Measurements from ENCODE around the gene HNRNPF.
A peak's percentile ranks its signal among the peaks of the same experiment; 100 is the strongest.

Gene HNRNPF

DNA sequence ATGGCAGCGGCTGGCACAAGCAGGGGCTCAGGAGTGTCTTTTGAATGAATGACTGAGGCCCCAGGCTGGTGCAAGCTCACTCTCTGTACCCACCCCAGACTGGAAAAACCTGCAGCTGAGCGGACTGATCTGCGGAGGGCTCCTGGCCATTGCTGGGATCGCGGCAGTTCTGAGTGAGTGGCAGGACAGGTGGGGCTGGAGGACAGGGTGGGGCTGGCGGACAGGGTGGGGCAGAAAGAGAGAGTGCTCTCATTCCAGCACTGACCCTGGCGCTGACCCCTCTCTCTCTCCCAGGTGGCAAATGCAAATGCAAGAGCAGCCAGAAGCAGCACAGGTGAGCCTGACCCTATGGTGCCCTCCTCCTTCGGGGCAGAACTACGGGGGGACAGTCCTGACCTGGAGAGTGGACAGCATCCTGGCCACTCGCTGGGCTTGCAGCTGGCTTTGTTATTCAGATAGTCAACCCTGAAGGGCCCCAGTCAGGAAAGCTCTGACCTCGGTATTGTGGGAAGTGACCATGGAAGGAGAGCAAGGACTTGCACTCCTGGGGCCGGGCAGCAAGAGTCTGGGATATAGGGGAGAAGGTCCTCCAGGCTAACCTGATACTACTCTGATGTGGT is 33.5 kb downstream of the HNRNPF start:
- no peak for DNase-seq

DNA sequence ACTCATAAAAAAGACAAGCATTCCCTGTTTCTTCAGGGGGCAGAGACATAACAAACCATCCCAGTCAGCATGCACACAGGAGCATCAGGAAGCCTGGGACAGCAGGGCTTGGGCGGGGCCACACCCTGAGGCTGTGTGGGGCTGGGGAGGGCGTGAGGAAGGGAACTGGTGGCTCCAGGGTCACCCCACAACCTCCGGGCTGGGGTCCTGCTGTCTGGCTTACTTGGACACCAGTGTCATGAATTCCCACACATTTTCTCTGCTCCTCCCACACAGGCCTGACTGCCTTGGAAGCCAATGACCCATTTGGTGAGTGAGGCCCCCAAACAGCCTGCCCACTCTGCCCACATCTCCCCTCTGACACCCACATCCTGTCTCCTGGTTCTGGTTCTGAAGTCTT is 34.8 kb downstream of the HNRNPF start:
- DNase-seq = no peak

DNA sequence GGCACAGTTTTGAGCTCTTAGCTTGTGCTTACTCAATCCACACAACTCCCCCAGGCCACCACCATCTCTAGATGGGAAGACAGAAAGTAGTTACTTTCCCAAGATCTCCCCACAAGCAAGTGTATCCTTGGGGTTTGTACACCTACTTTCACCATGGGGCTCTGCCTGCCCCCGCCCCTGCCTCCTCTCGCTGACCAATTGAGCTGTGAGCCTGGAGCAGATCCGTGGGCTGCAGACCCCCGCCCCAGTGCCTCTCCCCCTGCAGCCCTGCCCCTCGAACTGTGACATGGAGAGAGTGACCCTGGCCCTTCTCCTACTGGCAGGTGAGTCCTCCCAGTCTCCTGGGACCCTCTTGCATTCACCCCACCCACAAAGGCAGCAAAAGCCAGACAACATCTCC is 35.5 kb downstream of the HNRNPF start:
- DNase-seq = no peak

DNA sequence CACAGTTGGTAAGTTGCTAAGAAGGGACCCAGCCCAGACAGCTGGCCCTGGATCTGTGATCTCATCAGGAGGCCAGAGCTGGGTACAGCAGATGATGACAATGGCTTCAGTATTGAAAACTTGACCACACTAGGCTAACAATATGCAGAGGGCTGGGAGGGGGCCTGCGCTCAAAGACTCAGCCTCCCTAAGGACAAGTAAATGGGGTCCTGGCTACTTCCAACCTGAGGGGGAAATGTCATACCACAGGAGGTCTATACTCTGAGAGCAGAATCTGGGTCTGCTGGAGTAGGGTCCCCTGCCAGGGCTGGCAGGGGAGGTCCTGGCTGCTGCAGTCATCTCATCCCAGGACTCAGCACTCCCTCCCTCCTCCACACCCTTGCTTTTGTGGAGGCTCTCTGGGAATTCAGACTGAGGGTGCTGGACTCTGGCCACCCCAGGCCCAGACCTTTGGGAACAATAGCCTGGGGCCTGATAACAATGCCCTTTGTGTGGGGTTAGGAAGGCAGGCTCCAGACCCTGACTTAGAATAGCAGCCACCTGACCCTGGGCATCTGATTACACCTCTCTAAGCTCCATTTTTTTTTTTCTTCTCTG is 36.1 kb downstream of the HNRNPF start:
- no peak for DNase-seq

DNA sequence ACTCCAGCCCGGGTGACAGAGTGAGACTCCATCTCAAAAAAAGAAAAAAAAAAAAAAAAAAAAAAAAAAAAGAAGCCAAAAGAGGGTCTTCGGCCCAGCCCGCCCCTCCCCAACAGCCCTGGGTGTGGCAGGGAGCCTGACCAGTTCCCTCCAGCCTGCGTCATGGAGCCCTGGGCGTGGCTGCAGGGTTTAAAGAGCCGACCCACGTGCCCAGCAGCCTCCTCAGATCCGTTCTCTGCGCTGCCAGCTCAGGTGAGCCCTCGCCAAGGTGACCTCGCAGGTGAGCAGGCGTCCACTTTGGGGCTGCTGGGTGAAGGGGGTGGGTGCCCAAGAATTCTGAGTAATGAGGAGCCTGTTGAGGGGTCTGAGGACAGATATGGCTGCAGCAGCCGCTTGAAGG is 37.6 kb downstream of the HNRNPF start, which contains the start of gene FXYD4:
TSS of gene FXYD4 (plus strand) at position 219 of the 400 bp plus-strand sequence. CDS start 2,111 bp downstream, outside the sequence.
- no peak for DNase-seq

DNA sequence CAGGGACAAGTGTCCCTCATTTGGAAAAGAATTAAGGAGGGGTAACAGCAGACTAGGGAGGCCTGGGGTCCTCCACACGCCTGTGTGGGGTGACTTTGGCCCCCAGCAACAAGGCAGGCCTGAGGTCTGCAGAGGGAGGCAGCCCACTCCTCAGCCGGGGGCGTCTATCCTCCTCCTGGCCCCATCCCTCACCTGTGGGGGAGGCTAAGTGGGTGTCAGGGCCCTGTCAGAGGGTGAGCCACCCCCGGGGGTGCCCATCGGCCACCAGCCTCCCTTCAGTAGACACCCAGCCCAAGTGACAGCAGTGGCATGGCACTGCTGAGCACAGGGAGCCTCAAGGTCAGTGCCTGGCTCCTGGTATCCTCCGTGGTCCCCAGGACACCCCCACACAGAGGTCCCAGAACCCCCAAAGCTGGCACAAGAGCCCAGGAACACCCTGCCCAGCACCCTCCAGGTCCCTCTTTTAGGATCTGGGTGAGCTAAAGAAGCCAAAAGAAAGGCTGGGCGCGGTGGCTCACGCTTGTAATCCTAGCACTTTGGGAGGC is 38.2 kb downstream of the HNRNPF start:
- DNase-seq = no peak

DNA sequence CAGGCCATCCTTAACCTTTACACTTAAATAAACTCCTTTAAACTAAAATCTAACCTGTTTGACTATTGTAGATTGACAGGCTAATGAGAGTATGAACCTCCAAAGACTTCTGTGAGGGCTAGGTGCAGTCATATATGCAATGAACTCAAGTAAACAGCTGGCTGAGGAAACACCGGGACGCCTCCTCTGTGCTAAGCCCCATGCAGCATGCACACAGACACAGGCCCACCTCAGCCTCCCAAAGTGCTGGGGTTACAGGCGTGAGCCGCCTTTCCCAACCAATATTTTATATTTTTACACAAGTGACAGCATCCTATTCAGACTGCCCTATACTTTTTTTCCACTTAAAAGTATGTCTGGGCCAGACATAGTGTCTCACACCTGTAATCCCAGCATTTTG is 39.1 kb downstream of the HNRNPF start:
- DNase-seq = no peak

DNA sequence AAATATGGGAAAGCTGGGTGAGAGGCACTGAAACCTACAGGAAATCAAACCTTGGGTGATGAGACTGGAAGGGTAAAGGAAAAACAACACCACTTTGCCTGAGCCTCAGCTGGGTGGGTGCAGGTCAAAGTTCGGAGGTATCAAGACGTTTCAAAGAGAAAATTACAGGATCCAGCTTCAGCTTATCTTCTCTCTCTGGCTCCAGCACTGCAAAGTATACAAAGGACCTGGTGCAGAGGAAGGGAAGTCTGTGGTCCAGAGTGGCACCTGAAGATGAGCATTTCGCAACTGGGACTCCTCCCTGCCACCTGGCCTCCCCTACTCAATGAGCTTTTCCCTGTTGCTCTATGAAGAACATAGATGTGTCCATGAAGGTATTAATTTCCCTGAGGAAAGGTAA is 44.0 kb downstream of the HNRNPF start:
- no peak for DNase-seq

DNA sequence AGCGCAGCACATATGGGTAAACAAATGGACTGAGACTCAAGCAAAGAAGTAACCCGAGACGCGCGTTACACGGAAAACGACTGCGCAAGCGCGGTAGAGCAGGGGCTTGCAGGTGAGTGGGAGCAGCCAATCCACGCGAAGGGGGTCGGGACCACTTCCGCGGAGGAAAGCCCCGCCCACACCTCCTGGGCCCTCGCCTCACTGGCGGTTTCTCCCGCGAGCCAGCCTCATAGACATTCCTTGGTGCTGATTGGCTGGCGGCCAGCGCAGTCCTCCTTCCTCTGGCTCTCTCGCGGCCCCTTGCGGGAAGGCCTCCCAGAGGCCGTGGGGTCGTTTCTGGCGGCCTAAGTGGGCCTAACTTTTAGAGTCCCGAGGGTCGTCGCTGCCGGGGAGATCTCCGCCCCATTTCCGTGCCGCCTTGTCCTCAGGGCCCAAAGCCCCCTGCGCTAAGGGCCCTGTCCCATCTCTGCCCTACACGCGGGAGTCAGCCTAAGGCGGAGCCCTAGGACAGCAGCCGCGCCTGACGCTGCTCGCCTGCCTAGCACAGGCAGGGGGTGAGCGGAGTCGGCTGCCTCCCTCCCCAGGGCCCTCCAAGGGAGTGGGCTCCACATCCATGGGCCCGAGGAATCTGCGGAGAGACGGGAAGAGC is 46.7 kb downstream of the HNRNPF start:
- peak; percentile 99 for DNase-seq

DNA sequence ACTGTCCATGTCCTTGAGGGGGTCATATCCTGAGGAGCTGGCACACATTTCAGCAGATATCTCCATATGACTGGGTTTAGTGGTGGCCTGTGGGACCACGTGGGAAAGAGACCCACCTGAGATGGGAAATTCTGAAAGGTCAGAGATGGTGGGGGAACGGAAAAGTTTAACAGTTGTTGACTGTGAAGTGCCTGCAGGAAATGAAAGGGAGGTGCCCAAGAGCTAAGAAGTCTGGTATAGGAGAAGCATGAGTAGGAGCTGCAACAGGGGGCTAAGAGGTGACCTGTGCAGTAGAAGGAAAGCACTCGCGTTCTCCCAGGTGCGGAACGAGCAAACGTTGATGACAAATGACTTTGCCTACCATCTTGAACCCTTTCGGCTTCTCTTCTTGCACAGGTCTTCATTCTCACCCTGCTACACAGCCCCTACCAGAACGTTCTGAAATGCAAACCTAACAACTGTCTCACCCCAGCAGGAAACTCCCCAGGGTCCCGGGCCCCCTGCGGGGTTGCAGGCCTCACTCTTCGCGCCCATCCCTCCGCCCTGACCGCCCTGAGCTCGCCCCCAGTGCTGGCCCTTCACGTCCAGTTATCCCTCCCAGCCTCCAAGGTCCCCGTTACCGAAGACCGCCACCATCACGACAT is 47.3 kb downstream of the HNRNPF start:
- peak; percentile 23 for DNase-seq

DNA sequence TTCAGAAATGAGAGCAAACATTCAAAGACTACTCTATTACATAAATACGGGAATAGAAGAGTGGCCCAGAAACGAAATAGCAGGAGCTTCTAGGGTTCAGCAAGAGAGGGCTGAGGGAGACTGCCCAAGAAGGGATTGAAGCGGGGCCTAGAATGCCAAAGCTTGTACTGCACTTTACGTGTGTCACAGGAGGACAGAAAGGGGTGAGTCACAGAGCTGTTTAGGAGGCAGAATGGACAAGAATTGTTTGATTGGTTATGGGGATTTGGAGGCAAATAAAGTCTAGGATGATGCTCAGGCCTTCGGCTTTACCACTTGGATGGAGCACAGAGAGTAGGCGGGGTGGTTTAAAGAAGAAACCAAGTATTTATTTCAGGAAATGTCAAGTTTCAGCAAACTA is 48.9 kb downstream of the HNRNPF start:
- no peak for DNase-seq

DNA sequence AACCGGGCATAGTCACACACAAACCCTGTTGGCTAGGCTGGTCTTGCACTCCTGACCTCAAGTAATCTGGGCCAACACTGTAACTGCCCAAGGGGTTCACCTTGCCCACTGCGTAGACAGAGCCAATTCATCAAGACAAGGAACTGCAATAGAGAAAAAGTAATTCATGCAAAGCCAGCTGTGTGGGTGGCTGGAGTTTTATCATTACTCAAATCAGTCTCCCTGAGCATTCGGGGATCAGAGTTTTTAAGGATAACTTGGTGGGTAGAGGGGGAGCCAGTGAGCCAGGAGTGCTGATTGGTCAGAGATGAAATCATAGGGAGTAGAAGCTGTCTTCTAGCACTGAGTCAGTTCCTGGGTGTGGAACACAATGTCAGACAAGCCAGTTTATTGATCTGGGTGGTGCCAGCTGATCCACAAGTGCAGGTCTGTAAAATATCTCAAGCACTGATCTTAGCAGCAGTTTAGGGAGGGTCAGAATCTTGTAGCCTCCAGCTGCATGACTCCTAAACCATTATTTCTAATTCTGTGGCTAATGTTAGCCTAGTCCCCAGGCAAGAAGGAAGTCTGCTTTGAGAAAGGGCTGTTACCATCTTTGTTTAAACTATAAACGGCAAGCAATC is 53.1 kb downstream of the HNRNPF start:
- DNase-seq = peak; percentile 42

DNA sequence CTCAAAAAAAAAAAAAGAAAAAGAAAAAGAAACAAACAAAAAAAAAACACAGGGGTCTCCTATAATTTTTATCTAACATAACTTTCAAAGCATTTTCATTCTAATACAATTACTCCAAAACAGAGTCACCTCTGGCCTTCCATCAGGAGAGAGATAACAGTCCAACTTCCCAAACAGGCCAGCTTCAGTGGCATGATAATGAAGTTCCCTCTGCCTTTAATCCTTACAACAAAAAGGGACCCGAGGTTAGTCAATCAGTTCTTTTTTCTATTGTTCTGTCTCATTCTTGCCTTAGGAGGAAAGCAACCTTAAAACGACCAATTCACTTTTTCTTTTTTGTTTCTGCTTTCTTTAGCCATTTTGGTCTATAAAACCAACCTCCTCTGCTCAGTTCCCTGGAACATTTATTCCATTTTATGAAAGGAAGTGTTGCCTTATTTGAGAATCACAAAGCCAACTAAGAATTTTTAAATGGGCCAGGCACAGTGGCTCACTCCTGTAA is 54.1 kb downstream of the HNRNPF start:
- no peak for DNase-seq

DNA sequence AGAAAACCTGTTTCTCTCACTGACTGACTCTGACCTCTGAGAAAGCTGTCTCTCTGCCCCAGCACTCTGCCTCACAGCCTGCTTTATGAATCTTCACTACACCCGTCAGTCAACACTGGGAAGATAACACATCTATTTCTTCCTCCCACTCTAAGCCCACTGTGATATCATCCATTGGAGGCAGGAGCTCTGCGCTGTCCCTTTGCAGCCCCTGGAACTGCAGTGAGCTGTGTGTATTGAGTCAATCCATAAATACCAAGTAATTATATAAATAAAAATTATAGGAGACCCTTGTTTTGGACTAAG is 54.7 kb downstream of the HNRNPF start:
- DNase-seq = no peak

DNA sequence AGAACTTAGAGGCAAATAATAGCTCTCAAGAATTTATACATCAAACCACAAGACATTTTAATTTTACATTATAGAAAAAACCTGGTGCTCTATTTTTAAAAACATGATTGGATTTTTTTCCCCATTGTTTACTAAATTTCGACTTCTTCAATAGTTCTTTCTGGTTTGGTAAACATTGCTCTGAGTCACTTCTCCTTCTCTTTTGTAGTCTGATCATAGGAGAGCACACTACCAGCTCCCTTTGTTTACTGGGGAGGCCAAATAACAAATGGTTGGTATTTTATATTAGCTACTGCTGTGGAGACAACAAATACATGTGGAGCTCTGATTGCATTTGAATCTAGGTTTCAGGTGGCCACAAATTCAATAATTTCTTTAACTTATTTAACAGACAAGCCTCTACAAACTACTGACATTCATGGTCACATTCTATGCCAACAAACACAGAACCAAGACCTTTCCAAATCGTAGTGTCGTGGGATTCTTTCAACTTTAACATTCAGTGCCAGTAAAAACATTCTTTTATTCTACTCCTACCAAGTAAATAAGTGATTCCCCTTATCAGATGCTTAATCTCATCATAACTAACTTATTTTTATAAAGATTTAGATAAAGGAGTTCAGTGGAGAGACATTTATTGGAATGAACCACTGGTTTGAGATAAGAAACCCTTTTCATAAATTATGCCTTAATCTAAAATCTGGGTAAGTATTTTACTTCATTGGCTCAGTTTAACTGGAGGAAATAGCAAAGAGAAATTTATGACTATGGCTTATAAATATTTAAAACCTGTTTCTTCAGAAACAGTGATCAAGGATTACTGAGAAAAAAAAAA is 55.3 kb downstream of the HNRNPF start:
- DNase-seq = no peak

DNA sequence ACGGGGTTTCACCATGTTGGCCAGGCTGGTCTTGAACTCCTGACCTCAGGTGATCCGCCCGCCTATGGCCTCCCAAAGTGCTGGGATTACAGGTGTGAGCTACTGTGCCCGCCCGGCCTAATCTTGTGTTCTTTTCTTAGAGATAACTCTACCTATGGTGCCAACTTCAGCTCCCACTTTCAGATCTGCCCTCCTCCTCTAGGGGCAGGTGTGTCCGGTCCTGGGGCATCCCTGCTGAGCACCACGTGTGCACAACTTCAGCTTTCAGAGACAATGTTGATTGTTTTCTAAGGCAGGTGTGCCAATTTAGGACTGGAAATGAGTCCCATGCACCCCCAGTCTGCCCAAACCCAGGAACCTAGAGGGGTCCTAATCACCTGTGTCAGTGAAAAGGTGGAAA is 56.0 kb downstream of the HNRNPF start:
- no peak for DNase-seq

DNA sequence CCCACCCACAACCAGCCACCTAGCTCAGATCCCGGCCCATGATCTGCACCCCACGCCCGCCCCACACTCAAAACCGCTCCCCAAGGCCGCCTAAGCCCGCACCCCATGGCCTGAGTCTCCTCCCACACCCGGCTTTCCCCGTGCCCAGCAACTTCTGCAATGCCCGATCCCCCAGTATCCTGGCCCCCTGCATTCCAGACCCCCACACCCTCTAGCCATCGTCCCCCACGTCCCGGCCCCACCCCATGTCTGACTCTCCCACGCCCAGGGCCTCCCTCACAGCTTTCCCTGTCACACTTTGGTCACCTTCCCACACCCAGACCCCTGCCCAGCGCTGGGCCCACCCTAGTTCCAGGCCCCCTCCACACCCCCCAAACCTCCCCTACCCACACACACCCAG is 57.7 kb downstream of the HNRNPF start:
- DNase-seq = no peak

DNA sequence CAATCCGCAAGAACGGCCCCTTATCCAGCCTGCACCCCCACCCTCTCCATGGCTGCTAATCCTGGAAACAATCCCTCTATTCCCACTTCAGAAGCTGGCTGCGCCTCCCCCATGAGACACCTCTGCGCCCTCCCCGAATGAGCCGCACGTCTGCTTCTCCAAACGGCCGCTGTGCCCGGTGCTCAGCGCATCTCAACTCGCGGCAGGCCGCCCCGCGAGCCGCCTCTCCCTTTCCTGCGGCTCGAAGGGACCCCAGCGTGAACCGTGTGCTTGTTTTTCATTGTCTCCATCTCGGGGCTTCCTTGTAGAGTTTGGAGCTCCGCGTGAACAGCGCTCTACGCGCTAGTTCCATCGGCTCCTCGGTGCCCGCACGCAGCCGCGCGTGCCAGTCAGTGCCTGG is 58.3 kb downstream of the HNRNPF start:
- no peak for DNase-seq

DNA sequence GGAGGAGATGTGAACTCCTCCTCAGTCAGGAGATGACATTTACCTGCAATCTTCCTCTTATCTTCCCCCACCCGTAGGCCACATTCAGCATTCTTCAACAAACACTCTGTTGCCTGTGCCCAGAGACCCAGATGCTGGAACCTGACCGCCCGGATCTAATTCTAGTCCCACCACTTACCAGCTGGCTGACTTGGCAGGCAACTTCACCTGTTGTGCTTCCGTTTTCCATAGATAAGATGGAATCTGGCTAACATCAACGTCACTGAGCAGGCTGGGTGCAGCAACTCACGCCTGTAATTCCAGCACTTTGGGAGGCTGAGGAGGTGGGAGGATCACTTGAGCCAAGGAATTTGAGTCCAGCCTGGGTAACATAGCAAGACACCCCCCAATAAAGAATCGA is 58.8 kb downstream of the HNRNPF start:
- DNase-seq = no peak

DNA sequence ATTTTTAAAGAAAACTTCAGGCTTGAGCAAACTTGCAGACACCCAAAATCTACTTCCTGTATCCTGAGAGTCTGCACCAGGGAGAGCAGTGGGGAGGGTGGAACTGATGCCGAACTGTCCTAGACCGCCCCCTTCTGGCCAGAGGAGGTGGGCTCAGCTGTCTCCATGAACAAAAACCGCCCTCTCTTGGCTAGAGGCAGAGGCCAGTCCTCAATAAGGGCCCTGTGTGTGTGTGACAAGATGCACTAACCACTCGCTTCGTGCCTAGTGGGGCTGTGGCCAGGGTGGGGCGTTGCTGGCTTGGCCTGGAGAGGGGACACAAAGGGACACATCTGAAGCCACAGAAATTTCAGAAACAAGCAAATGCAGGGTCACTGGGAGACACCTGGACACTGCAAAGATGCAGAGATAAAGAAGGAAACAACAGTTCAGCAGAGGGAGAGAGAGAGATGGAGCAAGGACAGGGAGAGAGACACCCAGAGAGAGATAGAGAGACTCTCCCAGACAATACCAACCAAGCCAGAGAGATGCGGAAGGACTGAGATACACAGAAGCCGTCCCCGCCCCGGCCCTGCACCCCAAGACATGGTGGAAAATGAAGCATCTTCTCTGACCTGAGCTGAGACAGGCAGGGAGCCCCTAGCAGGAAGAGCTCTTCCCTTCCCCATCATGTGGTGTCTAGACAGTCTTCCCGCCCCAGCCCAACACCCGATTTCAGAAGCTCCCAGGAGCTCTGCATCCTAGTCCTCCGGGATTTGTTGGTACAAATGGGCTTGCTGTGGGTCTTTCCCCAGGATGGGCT is 60.3 kb downstream of the HNRNPF start:
- peak; percentile 90 for DNase-seq

DNA sequence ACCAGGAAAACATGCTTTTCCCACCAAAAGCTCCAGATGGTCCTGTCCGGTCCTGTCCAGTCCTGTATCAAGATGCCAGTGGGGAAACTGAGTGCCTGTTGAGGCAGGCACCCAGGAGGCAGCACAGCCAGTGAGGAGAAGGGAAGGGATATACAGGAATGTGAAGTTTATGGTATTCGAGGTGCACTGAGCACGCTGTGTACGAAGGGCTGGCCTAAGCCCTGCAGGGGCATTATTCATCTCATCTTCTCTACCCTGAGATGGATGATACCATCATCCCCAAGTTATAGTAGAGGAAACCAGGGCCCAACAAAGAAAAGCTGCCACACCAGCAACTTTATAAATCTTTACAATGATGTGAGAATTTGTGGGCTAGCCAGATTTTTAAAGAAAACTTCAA is 61.0 kb downstream of the HNRNPF start:
- DNase-seq = no peak

DNA sequence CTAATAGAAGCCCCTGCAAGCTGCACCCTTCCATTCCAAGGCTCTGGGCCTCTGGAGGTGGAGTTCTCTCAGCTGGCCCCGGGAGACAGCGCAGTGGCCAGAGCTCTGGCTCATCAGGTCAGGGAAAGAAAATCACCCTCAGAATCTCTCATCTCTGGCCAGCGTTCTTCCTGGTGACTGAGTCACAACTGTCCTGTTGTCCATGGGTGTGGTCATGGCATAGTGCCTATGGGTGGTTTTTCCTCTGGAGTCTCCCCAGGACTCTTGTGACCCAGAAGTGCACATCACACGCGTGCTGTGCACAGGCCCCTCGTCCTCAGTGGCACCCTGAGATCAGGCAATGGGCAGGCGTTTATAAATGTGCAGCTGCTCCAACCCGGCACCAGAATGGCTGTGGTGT is 64.9 kb downstream of the HNRNPF start:
- DNase-seq = no peak

Measured in activated CD4-positive, alpha-beta T cell treated with anti-CD3 and anti-CD28 coated beads, Interleukin-10, Interleukin-2, amounts not matched to agents 100 ng/mL and 50 ng/mL, durations not matched to agents 16 hours and 8 hours (primary cell).